Osteocyte (in vitro differentiated cells): ENCODE results near the gene TFB2M. TPM values are rescaled to one million over a fixed set of nuclear protein-coding genes. Genes with fewer than 3 reads are reported as not detected.

Experiments
- DNase-seq: peaks from one replicate; pipeline ENCODE4 v3.0.0; 2021; ENCODE audit warnings: mixed read lengths; ENCODE audit not compliant: unreplicated experiment; ENCODE audit errors: extremely low spot score
- H3K27ac Mint-ChIP-seq: one replicate; pipeline ENCODE4 v1.8.0; 2021; ENCODE audit warnings: mild to moderate bottlenecking, mixed read lengths; ENCODE audit not compliant: unreplicated experiment
- H3K27me3 Mint-ChIP-seq: one replicate; pipeline ENCODE4 v1.8.0; 2021; ENCODE audit warnings: mixed read lengths; ENCODE audit not compliant: unreplicated experiment
- H3K36me3 Mint-ChIP-seq: one replicate; pipeline ENCODE4 v1.8.0; 2021; ENCODE audit warnings: mixed read lengths; ENCODE audit not compliant: unreplicated experiment
- H3K4me1 Mint-ChIP-seq: one replicate; pipeline ENCODE4 v1.8.0; 2021; ENCODE audit warnings: mixed read lengths; ENCODE audit not compliant: unreplicated experiment
- H3K4me3 Mint-ChIP-seq: one replicate; pipeline ENCODE4 v1.8.0; 2021; ENCODE audit warnings: mild to moderate bottlenecking, moderate library complexity, mixed read lengths; ENCODE audit not compliant: unreplicated experiment
- H3K9me3 Mint-ChIP-seq: one replicate; pipeline ENCODE4 v1.8.0; 2021; ENCODE audit warnings: mixed read lengths; ENCODE audit not compliant: unreplicated experiment
- long read RNA-seq: library from polyadenylated mRNA; unstranded; transcript quantifications from one replicate; pipeline ENCODE4 v2.0.0, GENCODE V29; 2021
- total RNA-seq: library from RNA; stranded (reverse); gene quantifications from 2 replicates; pipeline ENCODE4 v1.2.1, GENCODE V29; 2021
- TF ChIP-seq, protein P1 (sequence below): fragments of 200-600 bp; sonication (generic); IDR thresholded peaks from 2 replicates; pipeline ENCODE4 v1.5.0; 2021; ENCODE audit warnings: antibody characterized with exemption, mild to moderate bottlenecking, moderate library complexity

TFB2M gene, protein sequence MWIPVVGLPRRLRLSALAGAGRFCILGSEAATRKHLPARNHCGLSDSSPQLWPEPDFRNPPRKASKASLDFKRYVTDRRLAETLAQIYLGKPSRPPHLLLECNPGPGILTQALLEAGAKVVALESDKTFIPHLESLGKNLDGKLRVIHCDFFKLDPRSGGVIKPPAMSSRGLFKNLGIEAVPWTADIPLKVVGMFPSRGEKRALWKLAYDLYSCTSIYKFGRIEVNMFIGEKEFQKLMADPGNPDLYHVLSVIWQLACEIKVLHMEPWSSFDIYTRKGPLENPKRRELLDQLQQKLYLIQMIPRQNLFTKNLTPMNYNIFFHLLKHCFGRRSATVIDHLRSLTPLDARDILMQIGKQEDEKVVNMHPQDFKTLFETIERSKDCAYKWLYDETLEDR
- total RNA-seq, result 11.5 and 12.5 TPM in 2 replicates
- long read RNA-seq, transcript TFB2M-201 (8 exons, 1,848 nt), result major isoform, 187 of 212 reads
- long read RNA-seq, partial matches to known transcripts, result 4 of 212 reads
- long read RNA-seq, other reads (novel, unspliced or antisense), result 21 of 212 reads

DNA sequence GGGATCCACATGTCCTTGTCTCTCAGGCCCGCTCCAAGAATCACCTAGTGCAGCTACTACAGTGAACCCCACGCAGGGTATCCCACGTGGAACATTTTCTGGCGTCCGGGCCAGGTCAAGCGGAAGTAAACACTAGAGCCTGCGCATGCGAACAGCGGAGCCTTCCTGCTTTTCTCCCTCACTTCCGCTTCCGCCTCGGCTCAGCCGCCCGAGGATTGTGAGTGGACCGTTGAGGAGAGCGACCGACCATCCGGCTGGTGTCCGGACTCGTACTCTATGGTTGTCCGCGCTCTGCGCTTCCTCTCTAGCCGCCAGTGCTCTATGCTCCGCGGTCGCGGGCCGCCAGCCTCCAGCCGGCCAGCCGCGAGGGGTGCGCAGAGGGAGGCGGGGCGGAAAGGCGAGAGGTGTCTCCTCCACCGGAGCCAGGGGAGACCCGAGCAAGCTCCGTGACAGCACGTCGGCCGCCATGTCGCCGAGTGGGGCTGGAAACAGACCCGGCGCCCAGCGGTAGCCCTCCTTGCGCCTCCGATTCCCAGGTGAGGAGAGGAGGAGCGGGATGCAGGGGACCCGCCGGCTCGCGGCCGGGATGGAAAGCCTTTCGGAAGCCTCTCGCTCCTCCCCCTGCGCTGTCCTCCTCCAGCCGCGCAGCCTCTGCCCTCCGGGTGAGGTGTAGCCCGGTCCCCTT is at the start of gene TFB2M, which contains the start of gene CNST:
TFB2M (minus strand) TSS at position 134 of the 685 bp plus-strand sequence; CDS start at position 11, 123 bp downstream.
CNST (plus strand) TSS at position 329 of the 685 bp plus-strand sequence. CDS start 25,107 bp downstream, outside the sequence.
- H3K9me3 Mint-ChIP-seq, result no peaks in the 10 kb centered on the region
- H3K4me1 Mint-ChIP-seq, result peaks cover 43% of the 10 kb centered on the region
- H3K4me3 Mint-ChIP-seq, result peak within 1 kb of the TSS; percentile 97
- peak within 1 kb of the TSS; percentile 96 for H3K27ac Mint-ChIP-seq
- H3K27me3 Mint-ChIP-seq, result no peaks in the 10 kb centered on the region
- peak; percentile 99 for DNase-seq
- TF ChIP-seq, protein P1, sequence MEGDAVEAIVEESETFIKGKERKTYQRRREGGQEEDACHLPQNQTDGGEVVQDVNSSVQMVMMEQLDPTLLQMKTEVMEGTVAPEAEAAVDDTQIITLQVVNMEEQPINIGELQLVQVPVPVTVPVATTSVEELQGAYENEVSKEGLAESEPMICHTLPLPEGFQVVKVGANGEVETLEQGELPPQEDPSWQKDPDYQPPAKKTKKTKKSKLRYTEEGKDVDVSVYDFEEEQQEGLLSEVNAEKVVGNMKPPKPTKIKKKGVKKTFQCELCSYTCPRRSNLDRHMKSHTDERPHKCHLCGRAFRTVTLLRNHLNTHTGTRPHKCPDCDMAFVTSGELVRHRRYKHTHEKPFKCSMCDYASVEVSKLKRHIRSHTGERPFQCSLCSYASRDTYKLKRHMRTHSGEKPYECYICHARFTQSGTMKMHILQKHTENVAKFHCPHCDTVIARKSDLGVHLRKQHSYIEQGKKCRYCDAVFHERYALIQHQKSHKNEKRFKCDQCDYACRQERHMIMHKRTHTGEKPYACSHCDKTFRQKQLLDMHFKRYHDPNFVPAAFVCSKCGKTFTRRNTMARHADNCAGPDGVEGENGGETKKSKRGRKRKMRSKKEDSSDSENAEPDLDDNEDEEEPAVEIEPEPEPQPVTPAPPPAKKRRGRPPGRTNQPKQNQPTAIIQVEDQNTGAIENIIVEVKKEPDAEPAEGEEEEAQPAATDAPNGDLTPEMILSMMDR, result no peak
- peaks cover 2% of the 10 kb centered on the region for H3K36me3 Mint-ChIP-seq

DNA sequence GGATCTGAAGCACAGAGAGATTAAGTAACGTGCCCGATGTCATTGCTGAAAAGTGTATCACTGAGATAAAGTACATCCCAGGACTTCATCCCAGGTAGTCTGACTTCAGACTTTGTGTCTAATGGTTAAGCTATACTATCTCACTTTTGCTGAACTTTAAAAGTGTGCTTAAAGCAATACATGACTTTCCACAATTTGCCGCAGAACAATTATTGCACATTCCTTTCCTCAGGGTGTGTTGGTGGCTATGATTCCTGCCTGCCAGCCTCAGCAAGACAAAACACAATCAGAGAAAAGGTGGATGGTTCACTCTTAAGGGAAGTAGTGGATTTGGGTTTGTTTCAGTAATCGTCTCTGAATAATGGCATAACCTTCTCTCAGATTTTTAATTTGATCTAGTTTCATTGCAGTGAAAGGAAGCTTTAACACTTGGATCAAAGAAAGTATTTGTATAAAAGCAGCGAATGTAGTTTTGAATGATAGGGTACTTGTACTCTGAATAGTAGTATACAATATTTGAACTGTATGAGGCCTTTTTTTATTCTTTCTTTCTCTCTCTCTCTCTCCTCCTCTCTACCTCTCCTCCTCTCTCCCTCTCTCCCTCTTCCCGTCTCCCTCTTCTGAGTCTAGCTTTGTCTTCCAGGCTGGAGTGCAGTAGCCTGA is 47.2 kb upstream of the TFB2M start:
- no peaks in the 10 kb centered on the region for H3K9me3 Mint-ChIP-seq
- DNase-seq, result no peak
- peaks cover 3% of the 10 kb centered on the region for H3K36me3 Mint-ChIP-seq
- peak overlapping the region; percentile 54 for H3K27ac Mint-ChIP-seq
- no peaks in the 10 kb centered on the region for H3K27me3 Mint-ChIP-seq
- TF ChIP-seq, protein P1, result no peak
- H3K4me3 Mint-ChIP-seq, result no peak overlapping the region
- H3K4me1 Mint-ChIP-seq, result peaks cover 55% of the 10 kb centered on the region

DNA sequence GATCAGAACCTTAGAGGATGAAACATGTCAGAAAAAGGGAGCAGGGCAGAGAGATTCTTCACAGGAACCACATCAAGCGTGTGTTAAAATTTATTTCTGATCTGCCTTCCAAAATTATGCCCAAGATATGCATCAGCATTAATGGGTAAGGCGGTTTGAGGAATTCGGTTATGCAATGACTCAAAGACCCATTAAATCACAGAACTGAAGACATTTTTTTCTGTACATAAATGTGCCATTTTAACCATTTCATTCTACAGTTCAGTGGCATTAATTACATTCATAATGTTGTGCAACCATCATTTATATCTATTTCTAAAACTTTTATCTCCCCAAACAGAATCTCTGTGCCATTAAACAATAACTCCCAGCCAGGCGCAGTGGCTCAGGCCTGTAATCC is 43.6 kb upstream of the TFB2M start:
- peak overlapping the region; percentile 88 for H3K27ac Mint-ChIP-seq
- TF ChIP-seq, protein P1, result no peak
- peaks cover under 1% of the 10 kb centered on the region for H3K36me3 Mint-ChIP-seq
- no peak for DNase-seq
- no peak overlapping the region for H3K4me3 Mint-ChIP-seq
- no peaks in the 10 kb centered on the region for H3K9me3 Mint-ChIP-seq
- H3K27me3 Mint-ChIP-seq, result no peaks in the 10 kb centered on the region
- peaks cover 51% of the 10 kb centered on the region for H3K4me1 Mint-ChIP-seq

DNA sequence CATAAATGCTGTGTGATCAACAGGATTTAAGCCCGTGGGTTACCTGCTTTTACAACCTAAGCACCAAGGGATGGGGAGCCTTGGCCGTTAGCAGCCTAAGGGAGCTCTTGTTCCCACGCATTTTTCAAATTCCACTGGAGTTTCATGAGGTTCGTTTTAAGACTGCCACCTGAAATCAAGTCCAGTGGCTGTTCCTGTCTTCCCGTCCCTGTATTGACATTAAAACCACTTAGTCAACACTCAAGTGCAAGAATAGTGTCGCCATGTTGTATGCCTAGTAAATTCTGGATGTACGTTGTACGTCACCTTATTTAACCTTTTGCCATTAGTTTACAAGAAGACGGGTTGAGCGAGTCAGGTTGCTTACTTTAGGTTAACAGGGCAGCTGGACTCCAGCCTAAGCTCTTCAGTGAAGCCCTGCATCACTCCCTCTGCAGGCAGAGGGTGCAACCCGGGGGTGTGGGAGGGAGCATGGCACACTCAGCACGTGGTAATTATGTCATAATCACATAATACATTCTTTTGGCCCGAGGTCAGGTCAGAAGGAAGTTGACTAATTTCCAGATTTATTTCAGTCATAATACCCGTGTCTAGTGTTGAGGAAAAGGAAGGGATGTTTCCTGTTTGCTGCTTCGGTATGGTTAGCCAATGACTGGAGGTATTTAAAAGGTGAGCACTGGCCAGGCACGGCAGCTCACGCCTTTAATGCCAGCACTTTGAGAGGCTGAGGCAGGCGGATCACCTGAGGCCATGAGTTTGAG is 42.7 kb upstream of the TFB2M start:
- TF ChIP-seq, protein P1, result peak; percentile 39
- DNase-seq, result no peak
- H3K4me3 Mint-ChIP-seq, result no peak overlapping the region
- no peaks in the 10 kb centered on the region for H3K36me3 Mint-ChIP-seq
- H3K27me3 Mint-ChIP-seq, result no peaks in the 10 kb centered on the region
- H3K4me1 Mint-ChIP-seq, result peaks cover 49% of the 10 kb centered on the region
- peak overlapping the region; percentile 88 for H3K27ac Mint-ChIP-seq
- H3K9me3 Mint-ChIP-seq, result peaks cover under 1% of the 10 kb centered on the region
